GM21576 (cell line): ENCODE measurements around the gene STPG4.
"Not testable (repeated sequence)": the region's sequence is repeated elsewhere in the genome, so short reads cannot be mapped to it uniquely, and the experiment has no call there.

Source experiments
- ATAC-seq: cut with Tn5 transposase; IDR thresholded peaks from one replicate; pipeline ENCODE4 v1.9.1; 2021; ENCODE audit warnings: mild to moderate bottlenecking, moderate library complexity; ENCODE audit not compliant: unreplicated experiment

STPG4 gene, protein sequence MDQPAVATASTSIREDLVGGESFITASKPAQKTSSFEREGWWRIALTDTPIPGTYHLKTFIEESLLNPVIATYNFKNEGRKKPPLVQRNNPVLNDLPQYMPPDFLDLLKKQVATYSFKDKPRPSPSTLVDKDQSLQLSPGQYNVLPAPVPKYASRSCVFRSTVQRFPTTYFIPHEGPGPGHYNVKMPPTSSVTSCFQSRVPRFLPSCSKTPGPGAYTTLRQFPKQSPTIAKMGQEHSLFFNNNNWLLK

DNA sequence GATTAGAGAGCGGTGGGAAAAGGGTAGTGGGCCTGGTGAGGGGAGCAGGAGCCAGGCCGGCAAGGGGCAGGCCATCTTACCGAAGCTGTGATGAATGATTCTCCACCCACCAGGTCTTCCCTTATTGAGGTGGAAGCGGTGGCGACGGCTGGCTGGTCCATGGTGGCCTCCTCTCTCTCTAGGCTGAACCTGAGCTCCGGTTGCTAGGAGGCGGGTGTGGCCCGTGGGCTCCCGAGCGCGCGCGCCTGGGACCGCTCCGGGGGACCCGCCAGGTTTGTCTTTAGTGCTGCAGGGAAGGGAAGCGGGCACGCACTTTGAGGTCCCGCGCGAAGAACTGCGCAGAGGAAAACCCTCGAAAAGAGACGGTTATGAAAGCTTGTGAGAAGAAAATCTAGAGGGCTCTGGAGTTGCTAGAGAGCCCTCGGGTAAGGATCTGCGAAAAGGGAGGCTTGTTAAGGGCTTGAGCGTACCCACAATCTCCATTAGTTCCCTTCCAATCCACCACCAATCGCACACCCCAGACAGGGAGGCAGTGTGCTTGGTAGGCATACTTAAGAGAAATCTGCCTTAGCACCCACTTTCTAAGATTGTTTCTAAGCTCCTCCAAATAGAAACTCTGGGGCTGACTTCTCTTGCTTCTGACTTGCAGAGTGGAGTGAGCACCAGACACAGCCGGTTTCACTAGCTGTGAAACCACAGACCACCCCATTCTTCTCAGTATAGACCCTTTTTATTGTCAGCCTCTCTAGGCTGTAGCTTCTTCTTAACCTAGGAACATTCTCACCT, at the start of gene STPG4:
Gene STPG4 (minus strand): TSS at position 218 of the 786 bp plus-strand sequence. CDS start 57 bp downstream, at position 161.
- no peak for ATAC-seq

GRCh38 chr2:47204691-47205090, 49.6 kb upstream of the STPG4 start:
- no peak for ATAC-seq

GRCh38 chr2:47203995-47204394, 48.9 kb upstream of the STPG4 start:
- no peak for ATAC-seq

- no peak for ATAC-seq
Observed at GRCh38 chr2:47201224-47201623, 46.1 kb upstream of the STPG4 start.

GRCh38 chr2:47198985-47199451, 43.9 kb upstream of the STPG4 start:
- no peak for ATAC-seq

DNA sequence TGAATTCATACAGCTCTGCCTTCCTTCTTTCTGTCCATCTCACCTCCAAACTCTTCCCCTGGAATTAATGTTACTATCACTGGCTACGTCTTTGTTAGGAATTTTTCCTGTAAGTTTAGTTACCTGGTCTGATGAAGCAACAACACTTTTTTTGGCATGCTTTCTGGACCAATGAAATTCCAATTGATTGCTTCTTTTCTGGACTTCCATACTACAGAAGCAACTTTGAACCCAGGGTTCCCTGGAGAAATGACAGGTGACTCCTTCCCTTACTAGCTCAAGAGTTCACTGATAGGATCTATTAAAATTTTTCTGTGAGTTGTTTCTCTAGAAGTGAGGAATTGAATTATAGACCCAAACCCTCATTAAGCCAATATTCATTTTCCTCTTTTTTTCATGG, 41.4 kb upstream of the STPG4 start:
- ATAC-seq, result no peak

DNA sequence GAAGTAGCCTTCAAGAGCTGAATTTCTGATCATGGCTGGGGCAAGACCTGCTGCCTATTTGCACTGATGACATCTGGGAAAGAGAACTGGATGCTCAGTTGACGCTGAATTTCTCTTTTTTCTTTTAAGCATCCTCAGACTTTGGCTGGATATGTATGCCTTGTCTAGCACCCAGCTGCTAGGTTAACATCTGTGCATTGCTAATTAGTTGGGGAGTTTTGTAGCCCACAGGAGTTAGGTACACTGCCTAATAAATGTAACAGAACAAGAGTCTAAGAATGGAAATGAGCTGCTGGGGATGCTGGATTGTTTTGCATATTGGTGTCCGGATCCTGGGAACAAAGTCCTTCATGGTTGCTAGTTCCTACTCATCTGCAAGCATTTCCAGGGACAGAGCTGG, 40.9 kb upstream of the STPG4 start:
- no peak for ATAC-seq

- ATAC-seq, result no peak
Observed at GRCh38 chr2:47195148-47195547, 40.0 kb upstream of the STPG4 start.

DNA sequence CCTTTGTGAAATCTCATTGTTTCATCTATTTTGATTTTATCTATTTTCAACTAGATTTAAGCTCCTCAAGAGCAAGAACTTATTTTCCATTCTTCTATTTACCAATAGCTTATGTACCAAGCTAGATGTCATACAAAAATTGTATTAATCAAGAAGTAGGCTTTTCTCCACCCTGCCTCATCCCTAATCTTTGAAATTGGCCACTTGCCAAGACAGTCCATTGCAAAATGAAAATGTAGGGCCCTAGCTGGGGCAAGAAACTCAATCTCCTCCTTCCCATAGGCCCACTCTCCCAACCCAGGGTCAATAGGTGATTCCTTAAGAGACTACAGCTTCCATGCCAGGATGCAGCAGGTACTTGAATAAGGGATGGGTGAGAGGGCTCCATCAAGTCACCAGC, 39.3 kb upstream of the STPG4 start:
- ATAC-seq, result no peak

DNA sequence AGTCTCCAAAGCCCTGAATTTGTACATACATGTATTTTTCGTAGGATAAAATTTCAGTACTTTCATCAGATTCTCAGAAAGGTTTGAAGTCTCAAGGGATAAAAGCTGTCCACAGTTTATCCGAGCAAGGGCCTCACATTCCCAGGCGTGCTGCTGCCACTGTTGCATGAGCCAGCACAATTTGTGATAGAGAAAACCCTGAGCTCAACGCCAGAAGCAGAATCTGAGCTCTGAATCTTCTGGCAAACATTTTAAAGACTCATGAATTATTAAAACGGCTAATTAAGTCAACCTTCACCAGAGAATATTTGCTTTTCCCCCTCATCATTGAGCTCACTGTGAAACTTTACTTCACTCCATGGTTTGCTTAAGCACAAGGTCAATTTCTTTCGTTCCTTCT, 38.5 kb upstream of the STPG4 start:
- no peak for ATAC-seq

- ATAC-seq, result no peak
Observed at GRCh38 chr2:47190188-47190881, 35.2 kb upstream of the STPG4 start.

GRCh38 chr2:47189635-47190034, 34.5 kb upstream of the STPG4 start:
- no peak for ATAC-seq

GRCh38 chr2:47187069-47187468, 32.0 kb upstream of the STPG4 start:
- no peak for ATAC-seq

GRCh38 chr2:47186351-47186750, 31.2 kb upstream of the STPG4 start:
- ATAC-seq, result no peak

DNA sequence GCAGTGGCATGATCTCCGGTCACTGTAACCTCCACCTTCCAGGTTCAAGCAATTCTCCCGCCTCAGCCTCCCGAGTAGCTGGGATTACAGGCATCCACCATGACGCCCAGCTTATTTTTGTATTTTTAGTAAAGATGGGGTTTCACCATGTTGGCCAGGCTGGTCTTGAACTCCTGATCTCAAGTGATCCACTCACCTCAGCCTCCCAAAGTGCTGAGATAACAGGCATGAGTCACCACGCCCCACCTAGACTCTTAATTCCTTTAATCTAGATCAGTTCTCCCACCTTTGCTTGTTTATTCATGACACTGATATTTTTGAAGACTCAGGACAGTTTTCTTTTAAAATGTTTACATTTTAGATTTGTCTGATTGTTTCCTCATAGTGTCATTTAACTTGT, 30.0 kb upstream of the STPG4 start:
- ATAC-seq, result not testable (repeated sequence)

DNA sequence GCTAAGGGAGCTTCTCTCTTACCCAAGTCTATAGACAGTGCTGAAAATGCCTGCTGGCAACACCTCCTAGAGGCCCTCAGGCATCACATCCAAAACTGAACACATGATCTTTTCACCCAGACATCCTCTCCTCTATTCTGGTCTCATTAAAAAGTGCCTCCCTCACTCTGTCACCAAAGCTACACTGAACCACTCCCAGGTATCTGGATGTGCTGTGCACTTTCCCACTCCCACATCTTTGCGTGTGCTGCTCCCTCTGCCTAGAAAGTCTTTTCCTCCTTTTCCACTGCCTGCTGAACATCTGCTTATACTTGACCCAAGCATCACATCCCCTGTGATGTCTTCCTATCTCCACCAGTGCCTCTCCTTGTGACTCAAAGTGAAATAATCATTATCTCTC, 26.1 kb upstream of the STPG4 start:
- ATAC-seq, result no peak

DNA sequence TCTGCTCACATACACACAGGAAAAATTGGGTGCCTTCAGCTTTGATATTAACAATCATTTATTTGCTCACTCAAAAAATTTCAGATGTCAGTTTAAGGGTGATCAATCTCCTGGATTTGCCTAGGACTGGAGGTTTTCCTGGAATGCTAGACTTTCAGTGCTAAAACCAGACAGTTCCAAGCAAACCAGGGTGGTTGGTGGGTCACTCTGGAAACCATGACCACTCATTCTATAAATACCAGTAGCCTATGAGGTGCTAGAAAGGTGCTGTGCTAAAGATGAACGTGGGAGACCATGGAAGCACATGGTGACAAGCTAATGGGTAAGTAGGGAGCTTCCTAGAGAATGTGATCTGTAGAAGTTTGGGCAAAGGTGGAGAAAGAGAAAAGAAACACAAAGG, 25.4 kb upstream of the STPG4 start:
- no peak for ATAC-seq

DNA sequence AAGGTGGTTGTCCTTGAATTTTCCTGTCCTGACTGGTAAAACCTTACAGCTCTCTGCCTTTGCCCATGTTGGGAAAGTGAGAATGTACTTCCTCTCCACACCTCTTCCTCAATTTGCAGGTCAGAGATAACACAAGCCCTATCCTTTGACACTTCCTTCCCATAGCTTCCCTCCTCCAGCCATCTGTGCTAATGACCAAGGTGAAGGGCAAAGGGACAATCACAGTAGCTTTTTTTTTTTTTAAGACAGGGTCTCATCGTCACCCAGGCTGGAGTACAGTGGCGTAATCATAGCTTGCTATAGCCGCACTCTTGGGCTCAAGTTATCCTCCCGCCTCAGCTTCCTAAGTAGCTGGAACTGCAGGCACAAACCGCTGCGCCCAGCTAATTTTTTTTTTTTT, 24.3 kb upstream of the STPG4 start:
- no peak for ATAC-seq

DNA sequence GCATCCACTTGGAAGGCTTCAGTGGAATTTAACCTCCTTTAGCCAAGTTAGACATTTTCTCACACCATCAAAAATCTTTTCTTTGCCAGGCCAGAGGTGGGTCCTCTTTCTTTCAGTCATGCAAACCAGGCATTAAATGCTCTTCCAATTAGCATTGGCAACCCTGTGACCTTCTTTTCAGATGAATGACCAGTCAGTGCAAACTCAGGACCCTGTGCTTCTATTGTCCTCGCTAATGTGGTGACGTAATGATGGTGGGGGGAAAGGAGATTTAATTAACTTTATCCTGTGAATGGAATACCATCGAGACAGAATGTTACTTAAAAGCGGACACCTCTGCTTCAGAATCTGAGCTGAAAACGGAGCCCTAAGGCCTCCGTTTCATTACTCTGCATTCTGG, 23.2 kb upstream of the STPG4 start:
- ATAC-seq, result no peak

- ATAC-seq, result peak; percentile 1
Observed at GRCh38 chr2:47177043-47177565, 22.0 kb upstream of the STPG4 start.

DNA sequence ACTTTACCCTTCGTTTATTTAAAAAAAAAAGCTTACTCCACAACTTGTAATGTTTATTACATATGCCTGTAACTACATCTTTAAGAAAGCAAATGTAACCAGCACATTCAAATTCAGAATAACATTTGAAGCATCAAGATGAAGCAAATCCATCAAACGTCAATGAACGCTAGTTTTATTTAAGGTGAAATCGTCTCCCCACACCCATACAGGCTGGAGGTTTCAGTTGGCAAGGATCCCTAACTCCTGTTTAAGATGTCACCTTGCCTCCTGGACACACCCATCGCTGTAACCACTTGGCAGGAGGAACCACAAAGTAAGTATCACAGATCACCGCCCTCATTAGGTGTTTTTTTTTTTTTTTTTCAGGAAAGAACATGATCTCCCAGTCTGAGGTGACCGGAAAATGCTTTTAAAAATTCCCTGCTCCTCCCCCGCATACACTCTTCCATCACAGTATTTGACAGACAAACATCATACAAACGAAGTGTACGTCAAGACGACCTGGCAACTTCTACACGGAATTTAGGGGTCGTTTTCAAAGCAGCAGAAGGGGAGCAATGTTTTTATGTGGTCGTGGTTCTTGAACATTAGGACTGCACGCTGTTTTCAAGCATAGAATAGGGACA, 19.7 kb upstream of the STPG4 start:
- no peak for ATAC-seq
